ENCODE data around the gene TSHR. TPM values are rescaled to one million over a fixed set of nuclear protein-coding genes. Genes with fewer than 3 reads are reported as not detected.

TSHR gene
- total and polyA plus RNA-seq, 8 donors, result 0.15 to 0.75 (median 0.33) TPM

DNA sequence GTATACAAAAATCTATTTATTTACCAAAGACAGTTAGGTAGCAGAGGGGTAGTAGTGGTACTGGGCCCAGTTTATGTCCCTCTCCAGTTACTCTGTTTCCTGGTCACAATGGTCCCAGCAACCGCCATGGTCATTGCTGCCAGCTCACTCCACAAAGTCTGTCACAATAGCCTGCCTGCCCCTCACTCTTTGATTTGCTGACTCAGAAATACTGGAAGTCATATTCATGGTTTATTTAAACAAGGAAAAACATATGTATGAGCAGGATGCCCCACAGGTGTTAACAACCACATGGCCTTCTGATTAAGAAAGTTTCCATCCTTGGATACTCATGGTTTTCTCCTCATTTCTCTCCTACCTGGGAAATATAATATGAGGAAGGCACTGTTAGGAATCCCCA, 49.2 kb downstream of the TSHR start:
- intact Hi-C loops (cut with DNase I), result no loop called here
- no peak overlapping the region for H3K4me3 ChIP-seq
- H3K27me3 ChIP-seq, result no peaks in the 10 kb centered on the region
- DNase-seq (no peak), ATAC-seq (no peak)
- TF ChIP-seq, protein P1, sequence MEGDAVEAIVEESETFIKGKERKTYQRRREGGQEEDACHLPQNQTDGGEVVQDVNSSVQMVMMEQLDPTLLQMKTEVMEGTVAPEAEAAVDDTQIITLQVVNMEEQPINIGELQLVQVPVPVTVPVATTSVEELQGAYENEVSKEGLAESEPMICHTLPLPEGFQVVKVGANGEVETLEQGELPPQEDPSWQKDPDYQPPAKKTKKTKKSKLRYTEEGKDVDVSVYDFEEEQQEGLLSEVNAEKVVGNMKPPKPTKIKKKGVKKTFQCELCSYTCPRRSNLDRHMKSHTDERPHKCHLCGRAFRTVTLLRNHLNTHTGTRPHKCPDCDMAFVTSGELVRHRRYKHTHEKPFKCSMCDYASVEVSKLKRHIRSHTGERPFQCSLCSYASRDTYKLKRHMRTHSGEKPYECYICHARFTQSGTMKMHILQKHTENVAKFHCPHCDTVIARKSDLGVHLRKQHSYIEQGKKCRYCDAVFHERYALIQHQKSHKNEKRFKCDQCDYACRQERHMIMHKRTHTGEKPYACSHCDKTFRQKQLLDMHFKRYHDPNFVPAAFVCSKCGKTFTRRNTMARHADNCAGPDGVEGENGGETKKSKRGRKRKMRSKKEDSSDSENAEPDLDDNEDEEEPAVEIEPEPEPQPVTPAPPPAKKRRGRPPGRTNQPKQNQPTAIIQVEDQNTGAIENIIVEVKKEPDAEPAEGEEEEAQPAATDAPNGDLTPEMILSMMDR (IDR thresholded peaks at IDR 0.05), result no peak
- H3K4me1 ChIP-seq, result no peaks in the 10 kb centered on the region
- no peaks in the 10 kb centered on the region for H3K36me3 ChIP-seq
- no peak overlapping the region for H3K27ac ChIP-seq
- H3K9me3 ChIP-seq, result no peaks in the 10 kb centered on the region

DNA sequence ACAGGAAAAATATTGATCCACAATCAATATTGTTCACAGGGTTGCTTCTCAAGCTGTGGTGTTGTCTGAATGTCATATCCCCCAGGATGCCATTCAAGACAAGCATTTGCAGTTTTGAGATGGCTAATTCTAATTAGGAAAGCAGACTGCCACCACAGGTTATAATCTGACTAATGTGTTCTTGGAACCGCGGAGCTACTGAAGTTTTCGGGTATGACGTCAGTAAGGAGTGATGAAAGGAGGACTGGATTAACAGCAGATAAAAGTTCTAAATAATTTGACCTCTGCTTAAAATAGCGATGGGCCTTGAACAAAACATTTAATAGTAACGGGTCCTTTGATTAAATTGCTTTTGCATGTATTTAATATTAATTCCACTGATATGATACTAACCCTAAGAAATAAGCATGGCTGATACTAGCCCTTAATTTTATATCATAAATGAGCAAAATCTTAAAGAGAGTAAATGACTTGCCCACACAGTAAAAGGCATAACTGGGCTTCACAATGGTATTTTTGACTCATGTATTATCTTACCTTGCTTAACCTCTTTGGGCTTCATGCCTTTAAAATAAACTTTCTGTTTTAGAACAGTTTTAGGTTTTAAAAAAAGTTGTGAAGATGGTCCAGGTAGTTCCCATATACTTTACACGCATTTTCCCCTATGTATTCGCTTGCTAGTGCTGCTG, 50.3 kb downstream of the TSHR start:
- Histone ChIP-seq H3K4me1 (no peaks in the 10 kb centered on the region), H3K9me3 (no peaks in the 10 kb centered on the region), H3K4me3 (no peak overlapping the region), H3K27me3 (no peaks in the 10 kb centered on the region), H3K27ac (no peak overlapping the region), H3K36me3 (no peaks in the 10 kb centered on the region)
- TF ChIP-seq, protein P1 (IDR thresholded peaks at IDR 0.05), result no peak
- no peak for DNase-seq
- intact Hi-C loops (cut with DNase I), result no loop called here
- ATAC-seq, result no peak

DNA sequence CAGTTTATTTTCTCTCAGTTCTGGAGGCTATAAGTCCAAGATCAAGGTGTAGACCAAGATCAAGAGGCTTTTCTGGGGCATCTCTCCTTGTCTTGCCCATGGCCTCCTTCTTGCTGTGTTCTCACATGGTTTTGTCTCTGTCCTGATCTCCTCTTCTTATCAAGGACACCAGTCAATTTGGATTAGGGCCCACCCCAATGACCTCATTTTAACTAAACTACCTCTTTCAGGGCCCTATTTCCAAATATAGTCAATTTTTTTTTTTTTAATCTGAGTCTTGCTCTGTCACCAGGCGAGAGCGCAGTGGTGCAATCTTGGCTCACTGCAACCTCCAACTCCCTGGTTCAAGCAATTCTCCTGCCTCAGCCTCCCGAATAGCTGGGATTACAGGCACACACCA, 50.8 kb downstream of the TSHR start:
- Histone ChIP-seq H3K27me3 (no peaks in the 10 kb centered on the region), H3K4me3 (no peak overlapping the region), H3K36me3 (no peaks in the 10 kb centered on the region), H3K27ac (no peak overlapping the region), H3K4me1 (no peaks in the 10 kb centered on the region), H3K9me3 (no peaks in the 10 kb centered on the region)
- no peak for ATAC-seq
- intact Hi-C loops (cut with DNase I), result no loop called here
- TF ChIP-seq, protein P1 (IDR thresholded peaks at IDR 0.05), result no peak
- no peak for DNase-seq

DNA sequence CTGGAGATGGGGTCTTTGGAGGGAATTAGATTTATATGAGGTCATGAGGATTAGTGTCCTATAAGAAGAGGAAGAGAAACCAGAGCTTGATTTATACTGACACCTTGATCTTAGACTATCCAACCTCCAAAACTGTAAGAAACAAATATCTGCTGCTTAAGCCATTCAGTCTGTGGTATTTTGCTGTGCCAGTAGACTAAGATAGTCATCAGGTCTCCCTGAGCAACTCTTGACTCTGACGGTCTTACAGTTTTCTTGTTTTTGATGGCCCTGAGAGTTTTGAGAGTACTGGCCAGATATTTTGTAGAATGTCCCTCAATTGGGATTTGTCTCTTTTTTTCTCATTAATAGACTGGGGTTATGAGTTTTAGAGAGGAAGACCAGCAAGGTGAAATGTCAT, 51.7 kb downstream of the TSHR start:
- ATAC-seq, result no peak

DNA sequence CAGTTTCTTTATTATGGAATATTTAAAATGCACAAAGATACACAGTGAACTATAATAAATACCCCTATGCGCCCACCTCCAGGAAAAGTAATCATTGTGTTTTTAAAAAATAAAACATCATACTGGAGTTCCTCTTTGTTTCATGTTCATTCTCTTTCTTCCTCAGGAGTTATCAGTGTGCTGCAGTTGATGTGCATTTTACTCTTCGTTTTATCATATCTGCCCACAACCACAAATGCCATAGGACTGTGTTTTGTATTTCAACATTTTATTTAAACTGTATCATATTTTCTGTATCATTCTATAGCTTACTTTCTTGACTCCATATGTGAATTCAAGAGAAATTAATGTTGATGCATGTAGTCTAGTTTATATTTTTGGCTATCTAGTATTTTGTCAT, 53.9 kb downstream of the TSHR start:
- no peaks in the 10 kb centered on the region for H3K36me3 ChIP-seq
- DNase-seq, result no peak
- intact Hi-C loops (cut with DNase I), result no loop called here
- ATAC-seq, result no peak
- no peaks in the 10 kb centered on the region for H3K4me1 ChIP-seq
- H3K27ac ChIP-seq, result no peak overlapping the region
- TF ChIP-seq, protein P1 (IDR thresholded peaks at IDR 0.05), result no peak
- no peaks in the 10 kb centered on the region for H3K9me3 ChIP-seq
- no peak overlapping the region for H3K4me3 ChIP-seq
- no peaks in the 10 kb centered on the region for H3K27me3 ChIP-seq

More for the DNA sequence above, 51.7 kb downstream of the TSHR start:
- TF ChIP-seq, protein P1 (IDR thresholded peaks at IDR 0.05), result no peak
- Histone ChIP-seq H3K27me3 (no peaks in the 10 kb centered on the region), H3K27ac (no peak overlapping the region), H3K4me3 (no peak overlapping the region), H3K36me3 (no peaks in the 10 kb centered on the region), H3K9me3 (no peaks in the 10 kb centered on the region), H3K4me1 (no peaks in the 10 kb centered on the region)
- DNase-seq, result no peak
- intact Hi-C loops (cut with DNase I), result no loop called here
